Peyer's patch (tissue), 4 donors: ENCODE measurements around the gene SLC6A17.

Experiments used
- POLR2A ChIP-seq, 2 donors: fragments of 450-650 bp; IDR thresholded peaks; one replicate each; pipeline ENCODE4 v1.5.1; 2017; ENCODE audit warnings: antibody characterized with exemption in 2 of 2, mild to moderate bottlenecking in 2 of 2, moderate library complexity in 2 of 2
- TF ChIP-seq, protein P1 (sequence below), 6 experiments: fragments of 450-650 bp in 4 of 6; fragments of 200-600 bp in 2 of 6; sonication (generic) in 1 of 6; IDR thresholded peaks; one replicate each; pipeline ENCODE4 v1.5.1; 2017 to 2019; ENCODE audit warnings: antibody characterized with exemption in 6 of 6, mild to moderate bottlenecking in 3 of 6, moderate library complexity in 1 of 6

GRCh38 chr1:110120960-110121561, 29.2 kb upstream of the SLC6A17 start:
- TF ChIP-seq, protein P1, sequence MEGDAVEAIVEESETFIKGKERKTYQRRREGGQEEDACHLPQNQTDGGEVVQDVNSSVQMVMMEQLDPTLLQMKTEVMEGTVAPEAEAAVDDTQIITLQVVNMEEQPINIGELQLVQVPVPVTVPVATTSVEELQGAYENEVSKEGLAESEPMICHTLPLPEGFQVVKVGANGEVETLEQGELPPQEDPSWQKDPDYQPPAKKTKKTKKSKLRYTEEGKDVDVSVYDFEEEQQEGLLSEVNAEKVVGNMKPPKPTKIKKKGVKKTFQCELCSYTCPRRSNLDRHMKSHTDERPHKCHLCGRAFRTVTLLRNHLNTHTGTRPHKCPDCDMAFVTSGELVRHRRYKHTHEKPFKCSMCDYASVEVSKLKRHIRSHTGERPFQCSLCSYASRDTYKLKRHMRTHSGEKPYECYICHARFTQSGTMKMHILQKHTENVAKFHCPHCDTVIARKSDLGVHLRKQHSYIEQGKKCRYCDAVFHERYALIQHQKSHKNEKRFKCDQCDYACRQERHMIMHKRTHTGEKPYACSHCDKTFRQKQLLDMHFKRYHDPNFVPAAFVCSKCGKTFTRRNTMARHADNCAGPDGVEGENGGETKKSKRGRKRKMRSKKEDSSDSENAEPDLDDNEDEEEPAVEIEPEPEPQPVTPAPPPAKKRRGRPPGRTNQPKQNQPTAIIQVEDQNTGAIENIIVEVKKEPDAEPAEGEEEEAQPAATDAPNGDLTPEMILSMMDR (IDR thresholded peaks at IDR 0.05): no peak
- no peak for TF ChIP-seq POLR2A (IDR thresholded peaks at IDR 0.05)
